Keratinocyte (primary cell): ENCODE results near the gene GTPBP1.

Source experiments
- EZH2 ChIP-seq: IDR thresholded peaks from one replicate; pipeline ENCODE4 v1.6.1; 2012; ENCODE audit warnings: inconsistent platforms, mild to moderate bottlenecking, low read length, moderate library complexity
- TF ChIP-seq, protein P1 (sequence below), 3 experiments: IDR thresholded peaks in 1 of 3; conservative IDR thresholded peaks in 1 of 3; optimal IDR thresholded peaks in 1 of 3; 2 replicates in 2 of 3; 3 replicates in 1 of 3; pipeline versions ENCODE3 to v1.5.1; 2011; ENCODE audit warnings: low read length in 3 of 3, mild to moderate bottlenecking in 3 of 3, moderate library complexity in 2 of 3, control low read depth in 1 of 3, inconsistent platforms in 1 of 3; ENCODE audit not compliant: insufficient read depth in 2 of 3; ENCODE audit errors: extremely low read depth in 1 of 3

DNA sequence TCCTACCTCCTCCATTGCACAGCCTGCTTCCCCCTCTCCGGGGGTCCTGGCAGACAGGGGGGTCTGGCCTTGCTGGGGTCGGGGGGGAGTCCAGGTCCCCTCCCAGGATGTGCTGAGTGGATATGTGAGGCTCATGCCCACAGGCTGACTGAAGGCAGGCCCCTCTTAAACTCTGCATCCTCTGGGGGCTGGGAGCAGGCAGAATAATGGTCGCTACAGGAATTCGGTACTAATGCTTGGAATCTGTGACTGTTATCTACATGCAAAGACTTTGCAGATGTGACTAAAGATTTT, 51.7 kb downstream of the GTPBP1 start:
- no peak for TF ChIP-seq EZH2
- TF ChIP-seq, protein P1, sequence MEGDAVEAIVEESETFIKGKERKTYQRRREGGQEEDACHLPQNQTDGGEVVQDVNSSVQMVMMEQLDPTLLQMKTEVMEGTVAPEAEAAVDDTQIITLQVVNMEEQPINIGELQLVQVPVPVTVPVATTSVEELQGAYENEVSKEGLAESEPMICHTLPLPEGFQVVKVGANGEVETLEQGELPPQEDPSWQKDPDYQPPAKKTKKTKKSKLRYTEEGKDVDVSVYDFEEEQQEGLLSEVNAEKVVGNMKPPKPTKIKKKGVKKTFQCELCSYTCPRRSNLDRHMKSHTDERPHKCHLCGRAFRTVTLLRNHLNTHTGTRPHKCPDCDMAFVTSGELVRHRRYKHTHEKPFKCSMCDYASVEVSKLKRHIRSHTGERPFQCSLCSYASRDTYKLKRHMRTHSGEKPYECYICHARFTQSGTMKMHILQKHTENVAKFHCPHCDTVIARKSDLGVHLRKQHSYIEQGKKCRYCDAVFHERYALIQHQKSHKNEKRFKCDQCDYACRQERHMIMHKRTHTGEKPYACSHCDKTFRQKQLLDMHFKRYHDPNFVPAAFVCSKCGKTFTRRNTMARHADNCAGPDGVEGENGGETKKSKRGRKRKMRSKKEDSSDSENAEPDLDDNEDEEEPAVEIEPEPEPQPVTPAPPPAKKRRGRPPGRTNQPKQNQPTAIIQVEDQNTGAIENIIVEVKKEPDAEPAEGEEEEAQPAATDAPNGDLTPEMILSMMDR (optimal IDR thresholded peaks at IDR 0.05 in 1 of 3, IDR thresholded peaks at IDR 0.05 in 1 of 3, conservative IDR thresholded peaks at IDR 0.05 in 1 of 3; ENCODE audit: extremely low read depth in 1 of 3, insufficient read depth in 2 of 3, low read length in 3 of 3), result no peak
